Retinal pigment epithelial cell (primary cell): ENCODE measurements around the gene RTCA.
"Not testable (repeated sequence)": the region's sequence is repeated elsewhere in the genome, so short reads cannot be mapped to it uniquely, and the experiment has no call there.

Experiments
- DNase-seq: peaks from one replicate; pipeline ENCODE4 v3.0.0-alpha.2; 2010; ENCODE audit warnings: low read depth
- H3K4me3 ChIP-seq: 2 replicates; pipeline ENCODE4 v1.5.1; 2011; ENCODE audit warnings: mild to moderate bottlenecking, low read length, control low read depth, moderate library complexity
- CTCF ChIP-seq: conservative IDR thresholded peaks from 2 replicates; pipeline ENCODE4 v1.5.1; 2011; ENCODE audit warnings: low read depth, low read length, control low read depth, inconsistent platforms

RTCA gene

GRCh38 chr1:100261686-100262085 lies 4.3 kb upstream of the RTCA start:
- no peak for DNase-seq
- no peak for TF ChIP-seq CTCF
- H3K4me3 ChIP-seq: no peak overlapping the region

- not testable (repeated sequence) for H3K4me3 ChIP-seq, DNase-seq
Observed at GRCh38 chr1:100264081-100264480, 1.9 kb upstream of the RTCA start.

- peak overlapping the region; percentile 96 for H3K4me3 ChIP-seq
- TF ChIP-seq CTCF: no peak
- DNase-seq: no peak
Observed at GRCh38 chr1:100265562-100265930, 470 bp upstream of the RTCA start.

GRCh38 chr1:100266741-100267140 lies 725 bp downstream of the RTCA start:
- peak overlapping the region; percentile 96 for H3K4me3 ChIP-seq
- DNase-seq: no peak
- TF ChIP-seq CTCF: no peak

- TF ChIP-seq CTCF: no peak
- no peak for DNase-seq
- H3K4me3 ChIP-seq: peak overlapping the region; percentile 96
Observed at GRCh38 chr1:100267284-100267683, 1.3 kb downstream of the RTCA start.

- TF ChIP-seq CTCF: no peak
- DNase-seq: no peak
- H3K4me3 ChIP-seq: no peak overlapping the region
Observed at GRCh38 chr1:100268202-100268601, 2.2 kb downstream of the RTCA start.

GRCh38 chr1:100277866-100278265 lies 11.8 kb downstream of the RTCA start:
- no peak for DNase-seq
- H3K4me3 ChIP-seq: no peak overlapping the region
- no peak for TF ChIP-seq CTCF

GRCh38 chr1:100279358-100279923 lies 13.4 kb downstream of the RTCA start:
- H3K4me3 ChIP-seq: no peak overlapping the region
- no peak for TF ChIP-seq CTCF
- no peak for DNase-seq
